Measurements from ENCODE around the gene SFMBT2.
"Not testable (repeated sequence)": the region's sequence is repeated elsewhere in the genome, so short reads cannot be mapped to it uniquely, and the experiment has no call there.

SFMBT2 gene

GRCh38 chr10:7401156-7401555 lies 9.7 kb downstream of the SFMBT2 start:
- no peak for DNase-seq

- DNase-seq = no peak
These were observed 10.6 kb downstream of the SFMBT2 start for GRCh38 chr10:7400068-7400715.

GRCh38 chr10:7399533-7399932 lies 11.3 kb downstream of the SFMBT2 start:
- DNase-seq = no peak

- DNase-seq = no peak
These were observed 13.5 kb downstream of the SFMBT2 start for GRCh38 chr10:7397049-7398035.

GRCh38 chr10:7392301-7392700 lies 18.5 kb downstream of the SFMBT2 start:
- not testable (repeated sequence) for DNase-seq

GRCh38 chr10:7391748-7392147 lies 19.1 kb downstream of the SFMBT2 start:
- no peak for DNase-seq

- not testable (repeated sequence) for DNase-seq
These were observed 20.1 kb downstream of the SFMBT2 start for GRCh38 chr10:7390689-7391110.

- DNase-seq = no peak
These were observed 21.0 kb downstream of the SFMBT2 start for GRCh38 chr10:7389844-7390243.

GRCh38 chr10:7389346-7389745 lies 21.5 kb downstream of the SFMBT2 start:
- no peak for DNase-seq

GRCh38 chr10:7388602-7389001 lies 22.2 kb downstream of the SFMBT2 start:
- DNase-seq = no peak

GRCh38 chr10:7388149-7388548 lies 22.7 kb downstream of the SFMBT2 start:
- DNase-seq = not testable (repeated sequence)

- no peak for DNase-seq
These were observed 25.7 kb downstream of the SFMBT2 start for GRCh38 chr10:7385114-7385513.

GRCh38 chr10:7383442-7383841 lies 27.4 kb downstream of the SFMBT2 start:
- no peak for DNase-seq

- no peak for DNase-seq
These were observed 30.1 kb downstream of the SFMBT2 start for GRCh38 chr10:7380704-7381241.

- no peak for DNase-seq
These were observed 32.0 kb downstream of the SFMBT2 start for GRCh38 chr10:7378602-7379403.

- DNase-seq = no peak
These were observed 33.1 kb downstream of the SFMBT2 start for GRCh38 chr10:7377614-7378248.

GRCh38 chr10:7374795-7375194 lies 36.0 kb downstream of the SFMBT2 start:
- no peak for DNase-seq

GRCh38 chr10:7373039-7373438 lies 37.8 kb downstream of the SFMBT2 start:
- DNase-seq = no peak

GRCh38 chr10:7372504-7372903 lies 38.3 kb downstream of the SFMBT2 start:
- DNase-seq = no peak

- DNase-seq = no peak
These were observed 40.3 kb downstream of the SFMBT2 start for GRCh38 chr10:7370511-7370910.

GRCh38 chr10:7365027-7365745 lies 45.6 kb downstream of the SFMBT2 start:
- no peak for DNase-seq

Measured in right kidney (tissue), 1 donor.